ENCODE measurements around the gene TAPBPL.

TAPBPL gene

GRCh38 chr12:6438345-6438744, 13.5 kb upstream of the TAPBPL start:
- TF ChIP-seq, protein P1, sequence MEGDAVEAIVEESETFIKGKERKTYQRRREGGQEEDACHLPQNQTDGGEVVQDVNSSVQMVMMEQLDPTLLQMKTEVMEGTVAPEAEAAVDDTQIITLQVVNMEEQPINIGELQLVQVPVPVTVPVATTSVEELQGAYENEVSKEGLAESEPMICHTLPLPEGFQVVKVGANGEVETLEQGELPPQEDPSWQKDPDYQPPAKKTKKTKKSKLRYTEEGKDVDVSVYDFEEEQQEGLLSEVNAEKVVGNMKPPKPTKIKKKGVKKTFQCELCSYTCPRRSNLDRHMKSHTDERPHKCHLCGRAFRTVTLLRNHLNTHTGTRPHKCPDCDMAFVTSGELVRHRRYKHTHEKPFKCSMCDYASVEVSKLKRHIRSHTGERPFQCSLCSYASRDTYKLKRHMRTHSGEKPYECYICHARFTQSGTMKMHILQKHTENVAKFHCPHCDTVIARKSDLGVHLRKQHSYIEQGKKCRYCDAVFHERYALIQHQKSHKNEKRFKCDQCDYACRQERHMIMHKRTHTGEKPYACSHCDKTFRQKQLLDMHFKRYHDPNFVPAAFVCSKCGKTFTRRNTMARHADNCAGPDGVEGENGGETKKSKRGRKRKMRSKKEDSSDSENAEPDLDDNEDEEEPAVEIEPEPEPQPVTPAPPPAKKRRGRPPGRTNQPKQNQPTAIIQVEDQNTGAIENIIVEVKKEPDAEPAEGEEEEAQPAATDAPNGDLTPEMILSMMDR (IDR thresholded peaks at IDR 0.05; ENCODE audit: insufficient read depth, low read depth, low read length, missing control alignments): no peak
- H3K4me3 ChIP-seq (ENCODE audit: low read depth, low read length): no peak overlapping the region
- DNase-seq (ENCODE audit: low read depth): no peak

DNA sequence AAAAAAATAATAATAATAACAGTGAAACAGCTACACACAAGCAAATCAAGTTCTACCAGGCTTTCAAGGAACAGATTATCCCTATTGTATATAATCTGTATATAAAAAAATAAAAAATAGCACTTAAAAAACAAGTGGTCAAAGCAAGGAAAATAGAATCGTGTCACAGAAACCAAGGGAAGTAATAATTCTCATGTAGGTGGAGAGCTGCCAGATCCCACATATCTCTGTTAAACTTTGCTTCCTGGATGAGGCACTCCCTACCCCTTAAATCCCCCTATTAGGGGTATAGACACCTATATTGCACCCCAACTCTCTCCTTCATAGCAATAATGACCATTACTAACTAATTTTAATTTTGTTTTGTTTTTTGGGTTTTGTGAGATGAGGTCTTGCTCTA, 11.5 kb upstream of the TAPBPL start:
- no peak for DNase-seq (ENCODE audit: low read depth)
- H3K4me3 ChIP-seq (ENCODE audit: low read depth, low read length): no peak overlapping the region
- TF ChIP-seq, protein P1 (IDR thresholded peaks at IDR 0.05; ENCODE audit: insufficient read depth, low read depth, low read length, missing control alignments): no peak

DNA sequence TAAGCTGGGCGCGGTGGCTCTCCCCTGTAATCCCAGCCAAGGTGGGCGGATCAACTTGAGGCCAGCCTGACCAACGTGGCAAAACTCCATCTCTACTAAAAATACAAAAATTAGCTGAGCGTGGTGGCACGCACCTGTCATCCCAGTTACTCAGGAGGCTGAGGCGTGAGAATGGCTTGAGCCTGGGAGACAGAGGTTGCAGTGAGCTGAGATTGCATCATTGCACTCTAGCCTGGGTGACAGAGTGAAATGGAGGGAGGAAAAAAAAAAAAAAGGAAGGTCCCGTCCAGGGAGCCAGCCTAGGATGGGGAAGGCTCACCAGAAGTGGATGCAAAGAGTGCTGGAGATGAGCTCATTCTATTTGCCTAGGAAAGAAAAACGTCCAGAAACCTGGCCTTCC, 9.0 kb upstream of the TAPBPL start:
- TF ChIP-seq, protein P1 (IDR thresholded peaks at IDR 0.05; ENCODE audit: insufficient read depth, low read depth, low read length, missing control alignments): no peak
- peak overlapping the region; percentile 99 for H3K4me3 ChIP-seq (ENCODE audit: low read depth, low read length)
- DNase-seq (ENCODE audit: low read depth): peak; percentile 69

DNA sequence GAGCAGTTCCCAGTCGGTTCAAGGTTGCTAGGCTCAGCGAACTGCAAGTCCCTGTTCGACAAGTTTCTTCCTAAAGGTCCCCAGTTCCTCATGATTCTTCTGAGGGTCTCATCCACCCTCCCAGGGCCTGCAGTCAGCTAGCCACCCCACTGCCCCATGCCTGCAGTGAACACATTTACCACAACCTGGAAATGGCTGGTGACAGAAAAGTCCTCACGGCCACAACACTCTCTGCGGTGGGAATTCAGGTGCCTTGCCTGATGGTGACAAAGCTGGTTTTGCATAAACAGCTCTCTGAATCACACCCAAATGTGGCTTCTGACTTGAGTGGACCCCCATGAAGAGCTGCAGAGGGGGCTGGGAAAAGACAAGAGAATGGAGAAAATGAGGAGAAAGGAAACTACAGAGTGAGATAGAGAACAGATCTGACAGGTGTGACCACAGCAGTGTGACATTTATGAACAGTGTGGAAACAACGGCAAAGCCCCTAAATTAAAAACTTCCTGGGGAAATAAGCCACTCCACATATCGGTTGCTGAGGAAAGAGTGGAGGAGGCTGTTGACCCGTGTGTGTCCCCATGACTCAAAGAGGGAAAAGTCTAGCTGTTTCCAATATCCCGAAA, 8.4 kb upstream of the TAPBPL start:
- peak; percentile 92 for DNase-seq (ENCODE audit: low read depth)
- H3K4me3 ChIP-seq (ENCODE audit: low read depth, low read length): peak overlapping the region; percentile 99

DNA sequence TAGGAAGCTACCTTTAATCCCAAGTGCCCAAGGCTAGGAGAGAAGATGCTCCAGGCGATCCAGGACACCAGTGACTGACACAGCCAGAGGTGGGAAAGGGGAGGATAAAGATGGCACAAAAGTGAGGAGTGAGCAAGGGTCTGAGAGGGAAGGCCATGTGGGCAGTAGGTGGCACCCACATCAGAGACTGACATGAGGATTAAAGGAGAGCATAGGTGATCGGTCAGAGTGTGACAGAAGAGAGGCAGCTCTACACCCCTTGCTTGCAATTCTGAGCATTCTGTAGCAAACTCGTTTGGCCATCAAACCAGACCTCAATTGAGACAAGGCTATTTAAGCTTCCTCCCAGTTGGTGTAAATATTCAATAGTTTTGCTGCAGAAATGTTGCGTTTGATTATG, 7.8 kb upstream of the TAPBPL start:
- H3K4me3 ChIP-seq (ENCODE audit: low read depth, low read length): peak overlapping the region; percentile 99
- TF ChIP-seq, protein P1 (IDR thresholded peaks at IDR 0.05; ENCODE audit: insufficient read depth, low read depth, low read length, missing control alignments): no peak
- DNase-seq (ENCODE audit: low read depth): peak; percentile 67

More for the DNA sequence above, 8.4 kb upstream of the TAPBPL start:
- TF ChIP-seq, protein P1 (IDR thresholded peaks at IDR 0.05; ENCODE audit: insufficient read depth, low read depth, low read length, missing control alignments): no peak

- peak within 1 kb of the TSS; percentile 99 for H3K4me3 ChIP-seq (ENCODE audit: low read depth, low read length)
- peak; percentile 79 for DNase-seq (ENCODE audit: low read depth)
- TF ChIP-seq, protein P1 (IDR thresholded peaks at IDR 0.05; ENCODE audit: insufficient read depth, low read depth, low read length, missing control alignments): no peak
These were observed 6.8 kb upstream of the TAPBPL start, which contains the start of gene CD27 for GRCh38 chr12:6444704-6445688. TSS of gene CD27 (plus strand) at chr12:6444955. CDS start at chr12:6445096, 141 bp downstream.

Measured in GM12865 (cell line).